SU-DHL-6 (cell line): ENCODE data around the gene LYZL1.

Experiments used
- EZH2phosphoT487 ChIP-seq: fragments of 200-600 bp; sonication (generic), shearing (Covaris generic); conservative IDR thresholded peaks from 2 replicates; pipeline ENCODE4 v1.6.1; 2018; ENCODE audit warnings: mild to moderate bottlenecking, antibody characterized with exemption, low read length, moderate library complexity, mixed read lengths
- TF ChIP-seq, protein P1 (sequence below): fragments of 200-600 bp; sonication (generic); IDR thresholded peaks from one replicate; pipeline ENCODE4 v1.5.1; 2017; ENCODE audit warnings: antibody characterized with exemption, mild to moderate bottlenecking, low read length, moderate library complexity; ENCODE audit not compliant: insufficient read depth, poor library complexity, severe bottlenecking

- TF ChIP-seq, protein P1, sequence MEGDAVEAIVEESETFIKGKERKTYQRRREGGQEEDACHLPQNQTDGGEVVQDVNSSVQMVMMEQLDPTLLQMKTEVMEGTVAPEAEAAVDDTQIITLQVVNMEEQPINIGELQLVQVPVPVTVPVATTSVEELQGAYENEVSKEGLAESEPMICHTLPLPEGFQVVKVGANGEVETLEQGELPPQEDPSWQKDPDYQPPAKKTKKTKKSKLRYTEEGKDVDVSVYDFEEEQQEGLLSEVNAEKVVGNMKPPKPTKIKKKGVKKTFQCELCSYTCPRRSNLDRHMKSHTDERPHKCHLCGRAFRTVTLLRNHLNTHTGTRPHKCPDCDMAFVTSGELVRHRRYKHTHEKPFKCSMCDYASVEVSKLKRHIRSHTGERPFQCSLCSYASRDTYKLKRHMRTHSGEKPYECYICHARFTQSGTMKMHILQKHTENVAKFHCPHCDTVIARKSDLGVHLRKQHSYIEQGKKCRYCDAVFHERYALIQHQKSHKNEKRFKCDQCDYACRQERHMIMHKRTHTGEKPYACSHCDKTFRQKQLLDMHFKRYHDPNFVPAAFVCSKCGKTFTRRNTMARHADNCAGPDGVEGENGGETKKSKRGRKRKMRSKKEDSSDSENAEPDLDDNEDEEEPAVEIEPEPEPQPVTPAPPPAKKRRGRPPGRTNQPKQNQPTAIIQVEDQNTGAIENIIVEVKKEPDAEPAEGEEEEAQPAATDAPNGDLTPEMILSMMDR: no peak
- TF ChIP-seq EZH2phosphoT487: no peak
Observed at GRCh38 chr10:29314726-29315125, 25.9 kb downstream of the LYZL1 start.
